Glomerular visceral epithelial cell (primary cell): ENCODE measurements around the gene NEK2.
"Not testable (repeated sequence)": the region's sequence is repeated elsewhere in the genome, so short reads cannot be mapped to it uniquely, and the experiment has no call there.

Experiments used
- DNase-seq: peaks from one replicate; pipeline ENCODE4 v3.0.0-alpha.2; 2016; ENCODE audit errors: extremely low spot score

NEK2 gene

DNA sequence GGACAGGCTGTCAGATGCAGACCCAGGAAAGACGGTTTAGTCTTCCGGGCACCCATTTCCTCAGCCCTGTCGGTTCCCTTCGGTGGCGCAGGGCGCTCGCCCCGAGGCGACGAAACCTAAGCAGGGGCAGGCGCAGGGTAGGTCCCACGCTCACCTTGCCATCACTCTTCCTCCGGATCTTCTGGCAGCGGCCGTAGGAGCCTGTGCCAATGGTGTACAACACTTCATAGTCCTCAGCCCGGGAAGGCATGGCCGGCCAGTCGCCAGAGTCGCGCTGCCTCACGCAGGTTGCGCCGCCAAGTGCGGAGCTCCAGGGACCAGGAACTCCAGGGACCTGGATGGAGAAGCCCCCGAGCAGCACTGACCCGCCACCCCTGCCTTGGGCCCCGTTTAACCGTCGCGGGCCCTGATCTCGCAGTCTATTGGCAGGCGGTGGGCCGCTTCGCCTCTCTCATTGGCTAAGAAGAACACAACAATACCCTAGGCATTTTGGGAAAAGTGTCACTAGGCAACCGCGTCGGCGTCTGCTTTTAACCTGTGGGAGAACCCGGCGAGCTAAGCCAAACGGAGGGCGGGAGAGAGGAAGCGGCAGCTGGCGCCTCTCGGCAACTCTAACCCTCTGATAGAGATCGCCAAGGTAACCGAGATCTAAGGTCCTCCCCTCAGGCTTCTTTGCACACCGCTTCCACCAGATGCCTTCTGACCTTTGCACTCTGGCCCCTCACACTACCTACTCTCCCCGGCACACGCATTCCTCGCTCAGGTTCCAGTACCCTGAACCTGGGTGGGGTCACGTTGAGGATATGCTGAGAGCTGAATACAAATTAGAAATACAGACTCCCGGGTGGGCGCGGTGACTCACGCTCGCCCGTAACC is at the start of gene NEK2:
Gene NEK2, minus strand, starts transcription at position 392 of the 876 bp plus-strand sequence. Its CDS starts 142 bp downstream, at position 250.
- DNase-seq, result peak; percentile 93

DNA sequence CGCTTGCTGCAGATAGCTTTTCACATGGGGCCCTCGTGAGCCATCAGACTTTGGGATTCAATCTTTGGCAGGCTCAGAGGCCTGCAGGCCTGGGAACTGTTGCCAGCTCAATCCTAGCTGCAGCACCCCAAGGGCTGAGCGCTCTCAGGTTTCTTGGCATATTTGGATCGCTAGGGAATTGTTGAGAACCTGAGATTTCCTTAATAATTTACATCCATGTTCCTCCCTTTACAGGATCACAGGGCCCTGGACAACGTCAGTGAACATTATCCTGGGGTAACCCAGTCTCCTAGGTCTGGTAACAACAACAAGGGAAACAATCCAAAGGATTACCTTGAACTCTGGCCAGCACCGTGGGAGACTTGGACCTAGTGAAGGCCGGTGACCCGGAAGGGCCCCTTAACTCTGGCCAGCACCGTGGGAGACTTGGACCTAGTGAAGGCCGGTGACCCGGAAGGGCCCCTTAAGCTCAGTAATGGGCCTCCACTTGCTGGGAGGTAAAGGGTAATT is 49.3 kb upstream of the NEK2 start:
- no peak for DNase-seq

DNA sequence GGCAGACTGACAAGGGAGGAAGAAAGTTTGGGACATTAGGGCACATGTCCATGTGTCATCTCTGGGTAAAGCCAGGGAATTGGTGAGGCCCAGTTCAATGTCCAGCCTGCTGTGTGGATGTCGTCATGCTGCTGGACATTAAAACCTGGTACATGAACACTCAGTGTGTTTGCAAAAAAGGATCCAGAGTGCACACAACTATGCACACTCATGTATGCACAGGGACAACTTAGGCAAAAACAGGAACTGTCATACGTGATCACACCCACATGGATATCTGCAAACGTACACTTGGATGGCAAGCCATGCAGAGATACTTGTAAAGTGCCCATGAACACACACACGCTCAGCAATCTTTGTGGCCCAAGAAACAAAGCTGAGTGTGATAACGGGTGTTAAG is 47.9 kb upstream of the NEK2 start:
- DNase-seq, result no peak

DNA sequence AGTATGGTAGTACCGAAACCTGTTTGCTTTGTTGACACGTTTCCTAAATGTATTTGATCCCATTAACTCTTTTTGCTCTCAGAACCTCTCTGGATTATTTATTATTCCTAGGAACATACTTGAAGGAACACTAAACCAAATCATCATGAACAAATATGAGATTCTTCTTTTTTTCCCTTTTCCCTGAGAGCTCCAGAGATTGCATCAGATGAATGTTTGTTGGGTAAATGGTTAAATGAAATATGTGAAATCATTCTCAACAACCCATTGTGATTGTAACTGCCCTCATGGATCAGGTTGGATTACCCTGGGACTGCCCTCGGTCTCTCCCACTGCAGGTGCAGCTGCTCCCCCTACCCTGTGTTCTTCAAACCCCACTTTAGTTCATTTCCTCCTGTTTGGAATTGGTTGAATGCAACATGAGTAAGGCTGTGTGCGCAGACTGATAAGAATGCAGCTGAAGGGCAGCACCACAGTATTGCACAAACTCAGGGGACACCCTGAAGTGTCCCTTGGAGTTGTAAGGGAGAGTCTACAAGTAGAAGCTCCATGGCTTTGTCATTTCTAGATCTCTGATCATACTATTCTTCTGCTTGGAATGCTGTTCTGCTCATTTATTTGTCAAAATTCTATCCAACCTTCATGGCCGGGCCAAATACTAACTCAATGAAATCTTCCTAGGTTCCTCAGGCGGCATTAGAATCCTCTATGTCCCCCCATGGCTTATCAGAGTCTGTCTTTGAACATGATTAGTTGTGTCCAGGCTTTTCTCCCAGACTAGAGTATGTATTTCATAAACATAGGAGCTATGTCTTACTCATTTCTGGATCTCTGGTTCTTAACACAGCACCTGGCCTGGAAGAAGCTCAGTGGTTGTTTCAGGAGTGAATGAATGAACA is 47.1 kb upstream of the NEK2 start:
- DNase-seq, result no peak

DNA sequence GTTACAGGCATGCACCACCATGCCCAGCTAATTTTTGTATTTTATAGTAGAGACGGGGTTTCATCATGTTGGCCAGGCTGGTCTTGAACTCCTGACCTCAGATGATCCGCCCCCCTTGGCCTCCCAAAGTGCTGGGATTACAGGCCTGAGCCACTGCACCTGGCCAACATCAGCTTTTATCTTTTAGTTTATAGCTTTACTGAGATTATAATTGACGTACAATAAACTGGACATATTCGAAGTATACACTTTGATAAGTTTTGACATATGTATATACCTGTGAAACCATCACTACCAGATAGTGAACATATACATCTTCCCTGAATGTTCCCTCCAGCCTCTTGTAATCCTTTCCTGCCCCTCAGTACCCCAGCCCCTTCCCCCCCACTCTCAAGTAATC is 41.1 kb upstream of the NEK2 start:
- DNase-seq, result not testable (repeated sequence)

DNA sequence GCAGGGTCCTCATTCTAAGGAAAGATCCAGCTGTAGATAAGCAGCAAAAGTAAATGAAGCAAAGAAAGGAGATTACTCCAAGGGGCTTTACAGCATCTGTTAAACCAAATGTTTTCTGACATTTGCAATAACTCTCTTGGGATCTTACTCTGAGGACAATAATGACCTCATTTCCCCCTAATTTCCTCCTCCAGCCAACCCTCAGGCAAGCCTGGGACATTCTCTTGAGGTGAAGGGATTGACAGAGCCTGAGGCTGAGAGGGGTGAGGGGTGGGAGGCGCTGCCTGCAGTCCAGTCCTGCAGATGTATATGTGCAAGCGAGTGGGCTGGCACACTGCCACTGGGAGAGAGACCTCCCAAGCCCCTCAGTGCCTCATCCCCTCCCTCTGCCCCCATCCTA is 40.5 kb upstream of the NEK2 start:
- no peak for DNase-seq

DNA sequence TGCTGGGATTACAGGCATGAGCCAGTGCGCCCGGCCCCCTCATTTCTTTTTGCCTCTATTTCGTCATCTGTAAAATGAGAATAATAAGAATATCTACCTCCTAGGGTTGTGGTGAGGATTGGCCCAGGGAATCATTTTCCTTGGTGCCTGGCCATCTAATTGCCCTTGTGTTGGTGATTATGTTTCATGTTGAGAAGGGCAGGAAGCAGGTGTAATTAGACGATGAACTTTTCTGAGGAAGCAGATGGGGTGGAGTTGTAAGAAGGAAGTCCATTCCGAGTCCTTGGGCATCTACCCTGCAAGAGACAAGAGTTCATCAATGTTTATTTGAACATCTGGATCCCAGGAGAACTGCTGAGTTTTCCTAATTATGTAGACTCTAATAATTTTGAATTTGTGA is 38.7 kb upstream of the NEK2 start:
- no peak for DNase-seq

DNA sequence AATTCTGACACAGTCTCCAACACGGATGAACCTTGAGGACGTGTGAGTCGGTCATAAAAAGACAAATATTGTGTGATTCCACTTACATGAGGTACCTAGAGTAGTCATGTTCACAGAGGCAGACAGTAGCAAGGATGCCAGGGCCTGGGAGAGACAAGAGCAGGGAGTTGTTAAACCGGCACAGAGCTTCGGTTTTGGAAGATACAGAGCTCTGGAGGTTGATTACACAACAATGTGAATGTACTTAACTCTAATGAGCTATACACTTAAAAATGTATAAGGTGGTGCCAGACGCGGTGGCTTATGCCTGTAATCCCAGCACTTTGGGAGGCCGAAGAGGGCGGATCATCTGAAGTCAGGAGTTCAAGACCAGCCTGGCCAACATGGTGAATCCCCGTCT is 37.8 kb upstream of the NEK2 start:
- DNase-seq, result no peak

DNA sequence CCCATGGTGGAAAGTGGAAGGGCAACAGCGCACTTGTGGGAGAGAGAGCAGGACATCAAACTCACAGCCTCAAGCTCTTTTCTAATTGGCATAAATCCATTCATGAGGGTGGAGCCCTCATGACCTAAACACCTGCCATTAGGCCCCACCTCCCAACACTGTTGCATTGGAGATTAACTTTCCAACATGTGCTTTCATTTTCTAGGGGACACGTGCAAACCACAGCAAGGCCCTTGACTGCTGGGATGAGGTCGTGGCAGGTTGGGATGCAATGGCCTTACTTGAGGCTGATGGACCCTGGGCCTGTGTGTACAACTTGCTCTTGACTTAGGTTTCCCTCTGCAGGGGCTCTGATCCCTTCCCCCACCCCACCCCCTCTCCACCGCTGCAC is 35.9 kb upstream of the NEK2 start:
- no peak for DNase-seq

DNA sequence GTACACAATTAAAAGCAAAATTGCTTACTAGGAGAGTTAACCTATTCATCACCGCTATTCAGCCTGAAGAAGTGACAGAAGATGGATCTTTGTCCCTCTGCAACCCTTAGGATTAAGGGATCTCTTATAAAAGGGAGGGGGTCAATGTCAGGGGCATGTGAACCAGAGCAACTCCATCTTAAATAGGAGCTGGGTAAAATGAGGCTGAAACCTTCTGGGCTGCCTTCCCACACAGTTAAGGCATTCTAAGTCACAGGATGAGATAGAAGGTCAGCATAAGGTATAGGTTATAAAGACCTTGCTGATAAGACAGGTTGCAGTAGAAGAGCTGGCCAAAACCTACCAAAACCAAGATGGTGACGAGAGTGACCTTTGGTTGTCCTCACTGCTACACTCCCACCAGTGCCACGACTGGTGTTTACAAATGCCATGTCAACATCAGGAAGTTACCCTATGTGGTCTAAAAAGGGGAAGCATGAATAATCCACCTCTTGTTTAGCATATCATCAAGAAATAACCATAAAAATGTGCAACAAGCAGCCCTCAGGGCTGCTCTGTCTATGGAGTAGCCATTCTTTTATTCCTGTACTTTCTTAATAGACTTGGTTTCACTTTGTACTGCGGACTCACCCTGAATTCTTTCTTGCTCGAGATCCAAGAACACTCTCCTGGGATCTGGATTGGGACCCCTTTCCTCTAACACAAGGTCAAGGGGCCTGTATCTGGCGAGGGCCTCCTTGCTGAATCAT is 35.3 kb upstream of the NEK2 start:
- no peak for DNase-seq

DNA sequence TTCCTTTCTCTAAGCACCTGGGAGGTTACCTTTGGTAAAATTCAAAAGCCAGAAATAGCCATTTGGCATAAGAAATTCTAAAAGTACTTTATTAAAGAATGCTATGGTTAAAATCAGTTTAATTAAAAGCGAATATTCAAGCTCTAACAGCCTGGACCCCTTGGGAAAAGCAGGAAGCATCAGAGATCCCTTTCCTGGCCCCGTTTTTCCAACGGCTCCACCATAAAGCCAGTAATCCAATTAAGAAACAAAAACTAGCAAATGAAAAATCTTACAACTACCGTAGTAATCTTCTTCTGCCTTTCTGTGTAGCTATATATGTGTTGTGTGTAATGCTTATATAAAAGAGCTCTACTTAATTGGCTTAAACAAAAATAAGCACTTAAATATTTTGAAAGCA is 33.5 kb upstream of the NEK2 start:
- no peak for DNase-seq

DNA sequence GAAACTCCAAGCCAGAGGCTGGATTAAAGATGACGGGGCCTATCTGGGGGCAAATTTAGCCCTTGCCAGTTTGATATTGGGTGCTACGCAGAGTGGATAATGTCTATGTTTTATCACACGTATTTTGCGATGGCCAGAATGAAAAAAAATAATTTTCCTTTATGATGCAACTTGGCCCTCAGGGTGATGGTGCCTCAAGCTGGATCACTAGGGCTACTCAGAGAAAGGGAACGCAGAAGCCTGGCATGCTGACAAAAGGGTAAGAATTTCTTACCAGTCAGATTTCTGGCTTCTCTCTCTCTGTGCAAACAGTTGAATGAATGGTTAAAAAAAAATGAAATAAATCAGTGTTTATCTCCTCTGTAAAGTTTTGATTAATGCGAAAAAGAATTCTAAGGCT is 32.6 kb upstream of the NEK2 start:
- DNase-seq, result no peak

DNA sequence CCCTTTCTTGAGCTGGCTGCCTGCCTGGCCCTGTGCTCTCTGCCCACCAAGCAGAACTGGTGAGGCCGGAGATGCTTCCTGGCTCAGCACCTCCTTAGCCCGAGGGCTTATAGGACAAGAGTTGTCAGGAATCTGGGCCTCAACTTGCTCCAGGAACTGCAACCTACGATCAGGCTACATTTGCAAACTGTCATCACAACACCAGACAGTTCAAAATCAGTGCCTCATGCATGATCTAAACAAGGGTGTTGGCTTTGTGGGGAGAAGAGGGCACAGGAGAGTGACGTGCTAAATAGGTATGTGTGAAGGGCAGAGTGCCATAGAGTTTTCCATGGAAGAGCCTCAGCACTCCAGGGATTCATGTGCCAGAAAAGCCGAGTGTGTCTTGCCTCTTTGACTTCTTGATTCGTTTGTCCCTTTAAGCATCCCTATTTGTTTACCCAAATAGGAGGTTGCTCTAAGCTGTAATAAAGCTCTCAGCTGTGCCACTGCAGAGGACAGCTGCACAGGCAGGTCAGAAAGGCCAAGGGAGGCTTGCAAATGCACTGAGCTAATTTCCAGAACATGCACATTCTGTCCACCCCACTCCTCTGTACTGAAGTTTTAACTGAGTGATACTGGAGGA is 30.2 kb upstream of the NEK2 start:
- no peak for DNase-seq

DNA sequence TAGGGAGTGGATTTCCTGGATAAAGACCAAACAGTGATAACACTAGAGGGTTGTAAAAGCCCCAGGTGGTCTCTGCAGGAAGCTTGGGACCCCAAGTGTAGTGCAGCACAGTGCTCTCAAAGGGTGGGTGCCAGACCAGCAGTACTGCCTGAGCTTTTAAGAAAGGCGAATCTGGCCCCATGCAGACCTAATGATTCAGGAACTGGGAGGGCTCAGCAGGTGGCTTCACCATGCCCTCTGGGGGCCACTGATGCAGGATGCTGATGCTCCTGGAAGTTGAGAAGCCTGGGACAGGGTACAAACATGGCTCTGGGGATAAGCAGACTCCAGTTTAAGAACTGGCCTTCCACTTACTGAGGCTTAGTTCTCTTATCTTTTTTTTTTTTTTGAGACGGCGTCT is 29.1 kb upstream of the NEK2 start:
- DNase-seq, result no peak

DNA sequence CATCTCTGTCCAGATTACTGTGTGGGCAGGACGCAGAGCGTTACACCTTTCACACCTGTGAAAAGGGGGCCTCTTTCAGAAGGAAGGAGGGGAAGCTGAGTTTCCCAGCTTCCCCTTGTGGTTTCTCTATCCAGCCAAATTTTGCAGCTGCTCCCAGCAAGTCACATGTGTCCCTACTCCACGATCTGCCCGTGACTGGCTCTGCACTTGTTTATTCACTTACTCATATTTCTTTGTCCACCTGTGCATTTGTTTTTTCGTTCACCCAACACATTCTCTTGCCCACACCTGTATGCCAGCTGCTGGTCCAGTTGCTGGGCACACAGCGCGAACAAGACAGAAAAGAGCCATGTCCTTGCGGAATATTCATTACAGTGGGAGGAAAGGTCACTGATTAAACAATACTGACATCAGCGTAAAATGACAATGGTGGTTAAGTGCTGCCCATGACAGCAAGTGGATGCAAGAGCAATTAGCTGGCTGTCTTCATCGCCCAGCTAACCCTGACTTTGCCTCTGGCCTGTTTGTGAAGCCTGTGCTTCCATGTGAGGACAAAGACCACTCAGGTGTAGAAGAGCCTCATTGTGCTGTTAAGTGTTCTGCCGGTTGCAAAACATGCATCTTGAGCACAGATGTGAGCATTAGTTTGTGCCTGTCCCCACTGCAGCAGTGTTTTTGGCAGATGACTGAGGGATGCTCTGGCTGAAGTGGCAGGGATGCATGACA is 28.6 kb upstream of the NEK2 start:
- no peak for DNase-seq

DNA sequence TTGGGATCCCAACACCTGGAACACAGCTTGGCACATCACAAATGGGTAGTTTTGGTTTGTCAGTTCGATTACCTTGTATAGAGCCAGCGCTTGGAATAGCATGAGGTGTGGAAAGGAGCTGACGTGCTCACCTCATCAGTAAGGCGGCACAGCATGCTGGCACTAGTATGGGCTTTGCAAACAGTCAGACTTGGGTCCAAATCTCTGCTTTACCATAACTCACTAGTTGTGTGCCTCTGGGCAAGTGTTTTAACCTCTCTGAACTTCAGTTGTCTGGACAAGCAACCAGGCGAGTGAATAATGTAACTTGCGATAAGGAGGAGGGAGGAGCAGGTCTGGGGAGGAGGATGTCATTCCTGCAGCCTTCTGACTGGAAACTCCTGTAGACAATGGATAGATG is 26.3 kb upstream of the NEK2 start:
- no peak for DNase-seq

DNA sequence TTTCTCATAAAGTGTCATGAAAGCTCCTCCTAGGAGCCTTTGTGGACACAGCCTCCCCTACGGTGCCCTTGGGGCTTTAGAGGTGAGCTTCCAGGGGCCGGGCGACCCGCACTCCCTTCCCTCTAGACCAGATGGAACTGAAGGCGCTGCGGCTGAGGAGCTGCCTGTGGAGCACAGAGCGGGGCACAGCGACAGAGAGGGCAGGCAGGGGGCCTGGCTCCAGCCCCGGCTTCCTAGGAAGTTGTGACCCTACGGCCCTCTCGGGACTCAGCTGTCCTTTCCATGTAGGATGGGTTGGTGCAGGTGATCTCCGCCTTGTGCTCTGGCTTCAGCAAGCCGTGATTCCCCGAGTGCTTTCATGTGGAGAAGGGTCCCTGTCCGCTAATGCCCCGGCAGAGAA is 23.6 kb upstream of the NEK2 start:
- no peak for DNase-seq

DNA sequence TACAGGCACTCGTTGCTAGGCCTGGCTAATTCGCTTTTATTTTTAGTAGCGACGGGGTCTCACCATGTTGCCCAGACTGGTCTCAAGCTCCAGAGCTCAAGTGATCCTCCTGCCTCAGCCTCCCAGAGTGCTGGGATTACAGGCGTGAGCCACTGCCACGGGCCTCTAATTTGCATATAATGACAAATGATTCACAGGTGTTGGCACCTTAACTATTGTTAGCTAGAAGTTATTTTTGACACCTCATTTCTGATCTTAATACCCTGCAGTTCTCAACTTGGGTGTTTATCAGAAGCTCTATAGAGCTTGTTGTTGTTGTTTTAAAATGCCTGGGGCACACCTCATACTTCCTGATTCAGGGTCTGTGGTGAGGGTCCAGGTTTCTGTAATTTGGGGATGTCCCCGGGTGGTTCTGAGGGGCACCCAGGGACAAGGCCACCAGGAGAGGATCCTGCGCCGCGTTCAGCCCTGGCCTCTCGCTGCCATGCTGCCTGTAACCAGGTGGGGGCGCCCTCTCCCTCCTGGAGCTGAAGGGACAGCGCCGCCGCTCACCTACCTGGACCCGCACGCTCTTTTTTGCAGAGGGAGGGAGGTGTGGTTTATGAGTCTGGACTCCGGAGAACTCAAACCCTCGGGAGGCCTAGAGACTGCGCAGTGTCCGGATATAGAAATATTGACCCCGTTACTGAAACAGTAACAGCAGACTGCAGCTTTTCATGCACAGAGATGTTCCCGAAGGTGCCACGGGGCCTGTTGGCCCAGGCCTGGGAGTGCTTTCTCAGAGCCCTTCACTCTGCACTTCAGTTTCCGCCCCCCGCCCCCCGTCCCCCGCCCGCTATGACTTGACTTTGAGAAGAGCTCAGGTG is 23.0 kb upstream of the NEK2 start:
- DNase-seq, result peak; percentile 74

DNA sequence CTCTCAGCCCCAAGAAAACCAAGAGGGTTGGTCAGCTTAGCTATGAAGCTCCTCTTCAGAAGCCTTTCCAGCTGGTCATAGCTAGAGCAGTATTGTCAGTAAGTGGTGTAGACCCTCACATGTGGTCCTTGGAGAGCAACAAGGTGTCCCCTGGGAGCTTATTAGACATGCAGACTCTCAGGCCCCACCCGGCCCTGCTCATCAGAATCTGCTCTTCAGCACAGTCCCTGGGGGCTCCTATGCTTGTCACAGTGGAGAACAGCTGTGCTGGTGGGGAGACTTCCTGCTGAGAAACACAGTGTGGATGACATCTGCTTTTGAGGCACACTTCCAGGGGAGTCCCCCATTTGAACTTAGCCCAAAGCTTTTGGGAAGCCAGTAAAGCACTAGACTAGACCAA is 21.9 kb upstream of the NEK2 start:
- no peak for DNase-seq
